HepG2 (cell line): ENCODE measurements around the gene ZNF77. TPM values are rescaled to one million over a fixed set of nuclear protein-coding genes. Genes with fewer than 3 reads are reported as not detected.

Source experiments
- ATAC-seq: fragments of 200-7000 bp; cut with Tn5 transposase; 3 replicates; pipeline ENCODE4 v1.9.1; 2020; ENCODE audit warnings: mild to moderate bottlenecking, moderate library complexity
- BruUV-seq: library from RNA; stranded (reverse); fragments of 400-500 nt; replicated peaks from 2 replicates; lab custom pipeline; 2021; lab: Mats Ljungman, UMichigan
- CTCF ChIA-PET: fragments of 300-600 bp; formaldehyde crosslinking; extraction: SDS; loops from one replicate; lab custom pipeline; 2021; ENCODE audit warnings: low total read pairs, inconsistent platforms, low intra/inter-chr PET ratio; lab: Yijun Ruan, JAX
- POLR2A ChIA-PET: fragments of 350-600 bp; sonication (Branson Sonifier 250); formaldehyde crosslinking; loops from one replicate; lab custom pipeline; 2020; ENCODE audit warnings: antibody characterized with exemption, inconsistent platforms; lab: Yijun Ruan, JAX
- DNase-seq: peaks from one replicate; pipeline ENCODE4 v3.0.0-alpha.2; 2015; ENCODE audit warnings: low spot score
- FAIRE-seq: peaks from 3 replicates; lab custom pipeline; 2011; peaks lifted over from hg19 to GRCh38; lab: Jason Lieb, UNC
- H2AFZ ChIP-seq: one replicate; pipeline ENCODE4 v1.6.1; 2011; ENCODE audit warnings: low read length, inconsistent platforms
- H3K27ac ChIP-seq: fragments of 300-600 bp; 3 replicates; pipeline ENCODE4 v1.8.0; 2011; ENCODE audit warnings: mixed run types, mild to moderate bottlenecking, mixed read lengths, low read length, inconsistent platforms; ENCODE audit not compliant: insufficient read depth; ENCODE audit errors: extremely low read length
- H3K27me3 ChIP-seq, 2 experiments: fragments of 200-600 bp in 1 of 2; 2 replicates in 1 of 2; 3 replicates in 1 of 2; pipeline versions ENCODE4 v1.6.0 to v1.8.0; 2011; ENCODE audit warnings: low read length in 2 of 2, mild to moderate bottlenecking in 2 of 2, moderate library complexity in 2 of 2, inconsistent platforms in 1 of 2; ENCODE audit not compliant: insufficient read depth in 2 of 2, control insufficient read depth in 1 of 2
- H3K36me3 ChIP-seq, 2 experiments: fragments of 200-600 bp in 1 of 2; replicated peaks in 1 of 2; 2 replicates in 1 of 2; 3 replicates in 1 of 2; pipeline versions ENCODE4 v1.5.1 to v1.8.0; 2011; ENCODE audit warnings: low read length in 2 of 2, inconsistent platforms in 1 of 2; ENCODE audit not compliant: insufficient read depth in 2 of 2, control insufficient read depth in 1 of 2
- H3K4me1 ChIP-seq: 2 replicates; pipeline ENCODE4 v1.5.1; 2012; ENCODE audit warnings: low read length, inconsistent platforms; ENCODE audit not compliant: insufficient read depth
- H3K4me2 ChIP-seq: 2 replicates; pipeline ENCODE4 v1.6.0; 2011; ENCODE audit warnings: low read depth, low read length, inconsistent platforms
- H3K4me3 ChIP-seq, 3 experiments: fragments of 200-600 bp in 1 of 3; sonication (generic), shearing (Covaris generic) in 1 of 3; replicated peaks in 1 of 3; 2 replicates each; pipeline ENCODE4 v1.5.1; 2011 to 2016; ENCODE audit warnings: low read length in 3 of 3, inconsistent platforms in 2 of 3, low read depth in 2 of 3, mild to moderate bottlenecking in 2 of 3, control low read depth in 1 of 3, mixed read lengths in 1 of 3; ENCODE audit not compliant: insufficient read depth in 1 of 3
- H3K79me2 ChIP-seq: one replicate; pipeline ENCODE4 v1.6.1; 2011; ENCODE audit warnings: low read length, inconsistent platforms; ENCODE audit not compliant: insufficient read depth
- H3K9ac ChIP-seq: 2 replicates; pipeline ENCODE4 v1.6.0; 2011; ENCODE audit warnings: mild to moderate bottlenecking, low read depth, low read length, inconsistent platforms; ENCODE audit not compliant: insufficient read depth
- H3K9me3 ChIP-seq: 2 replicates; pipeline ENCODE4 v1.5.1; 2012; ENCODE audit warnings: mild to moderate bottlenecking, low read length
- H4K20me1 ChIP-seq: 2 replicates; pipeline ENCODE4 v1.6.0; 2011; ENCODE audit warnings: inconsistent platforms, mild to moderate bottlenecking, low read length, moderate library complexity; ENCODE audit not compliant: insufficient read depth
- BRF2 ChIP-seq: sonication (generic); formaldehyde crosslinking; IDR thresholded peaks from 2 replicates; pipeline ENCODE4 v1.8.1; 2022; ENCODE audit warnings: mild to moderate bottlenecking, missing genetic modification reagents
- ETV6 ChIP-seq: sonication (generic); formaldehyde crosslinking; conservative IDR thresholded peaks from 2 replicates; pipeline ENCODE4 v1.4.0; 2020; ENCODE audit warnings: missing genetic modification reagents
- EZH2 ChIP-seq: conservative IDR thresholded peaks from 2 replicates; pipeline ENCODE4 v1.6.1; 2012; ENCODE audit warnings: mild to moderate bottlenecking, low read depth, low read length, moderate library complexity
- KLF15 ChIP-seq: sonication (generic); formaldehyde crosslinking; IDR thresholded peaks from 2 replicates; pipeline ENCODE4 v1.8.1; 2023; ENCODE audit warnings: borderline replicate concordance, mild to moderate bottlenecking, inconsistent platforms, missing genetic modification reagents, mixed read lengths
- MIER3 ChIP-seq: IDR thresholded peaks from 2 replicates; pipeline ENCODE4 v1.6.1; 2016; ENCODE audit warnings: missing compliant biosample characterization, borderline replicate concordance
- NR1H2 ChIP-seq: sonication (generic); formaldehyde crosslinking; IDR thresholded peaks from 2 replicates; pipeline ENCODE4 v1.8.1; 2022; ENCODE audit warnings: low read depth, missing genetic modification reagents, borderline replicate concordance
- PHB2 ChIP-seq: fragments of 450-650 bp; IDR thresholded peaks from 2 replicates; pipeline ENCODE4 v1.6.1; 2018; ENCODE audit not compliant: partially characterized antibody
- SP1 ChIP-seq, 2 experiments: fragments of 450-650 bp in 1 of 2; sonication (generic) in 1 of 2; formaldehyde crosslinking in 1 of 2; IDR thresholded peaks; 2 replicates each; pipeline versions ENCODE4 v1.4.0 to v1.6.1; 2016 to 2020; ENCODE audit warnings: missing genetic modification reagents in 1 of 2
- SP4 ChIP-seq: sonication (generic); formaldehyde crosslinking; IDR thresholded peaks from 2 replicates; pipeline ENCODE4 v1.8.1; 2023; ENCODE audit warnings: mild to moderate bottlenecking, missing genetic modification reagents
- TFDP2 ChIP-seq: sonication (generic); formaldehyde crosslinking; IDR thresholded peaks from 2 replicates; pipeline ENCODE4 v1.4.0; 2020; ENCODE audit warnings: missing genetic modification reagents
- ZBTB1 ChIP-seq: sonication (generic); formaldehyde crosslinking; IDR thresholded peaks from 2 replicates; pipeline ENCODE4 v1.4.0; 2020; ENCODE audit warnings: missing genetic modification reagents, borderline replicate concordance
- ZBTB26 ChIP-seq: IDR thresholded peaks from 2 replicates; pipeline ENCODE4 v1.6.1; 2016; ENCODE audit warnings: missing compliant biosample characterization, missing genetic modification reagents, borderline replicate concordance
- ZBTB42 ChIP-seq: sonication (generic); formaldehyde crosslinking; IDR thresholded peaks from 2 replicates; pipeline ENCODE4 v1.5.0; 2020; ENCODE audit warnings: mild to moderate bottlenecking, missing genetic modification reagents
- ZFY ChIP-seq: sonication (generic); formaldehyde crosslinking; IDR thresholded peaks from 2 replicates; pipeline ENCODE4 v1.4.0; 2020; ENCODE audit warnings: missing genetic modification reagents
- ZNF337 ChIP-seq: sonication (generic); formaldehyde crosslinking; IDR thresholded peaks from 2 replicates; pipeline ENCODE4 v1.5.1; 2020; ENCODE audit warnings: missing genetic modification reagents, low read depth, mild to moderate bottlenecking, borderline replicate concordance
- ZNF556 ChIP-seq: sonication (generic); formaldehyde crosslinking; IDR thresholded peaks from 2 replicates; pipeline ENCODE4 v1.4.0; 2020; ENCODE audit warnings: mild to moderate bottlenecking, missing genetic modification reagents, borderline replicate concordance
- ZNF572 ChIP-seq: sonication (generic); formaldehyde crosslinking; IDR thresholded peaks from 2 replicates; pipeline ENCODE4 v1.5.1; 2020; ENCODE audit warnings: mild to moderate bottlenecking, missing genetic modification reagents
- WGBS: methylation state at CpG from one replicate; pipeline ENCODE4 v1.1.6; 2017; ENCODE audit warnings: low lambda C conversion rate; 5-methylcytosine and 5-hydroxymethylcytosine counted together
- in situ Hi-C: cut with HindIII; loops from 2 replicates; pipeline ENCODE4 v1.10.0; 2017; ENCODE audit warnings: low pct_unique_long_range_greater_than_20kb; ENCODE audit not compliant: extremely low pct_ligation_motif_present
- intact Hi-C: fragments of 100-400 bp; cut with micrococcal nuclease; formaldehyde crosslinking; loops from one replicate; pipeline ENCODE4 v1.10.0; 2022; ENCODE audit not compliant: unreplicated experiment
- polyA plus RNA-seq, 8 experiments: library from polyadenylated mRNA; depleted of rRNA in 3 of 8; stranded (reverse) in 7 of 8; unstranded in 1 of 8; fragments of >200 nt; fragmentation: Illumina TruSeq in 4 of 8; extraction: Trizol in 4 of 8; gene quantifications; 2 replicates each; pipeline versions ENCODE4 v1.2.1 to v1.2.3, GENCODE V29; 2011 to 2016; ENCODE audit warnings: low read depth in 4 of 8, missing spikeins in 1 of 8, mixed read lengths in 1 of 8; ENCODE audit not compliant: insufficient read depth in 1 of 8
- total RNA-seq, 5 experiments: library from RNA; depleted of rRNA; stranded (reverse); fragments of >200 nt; fragmentation: Illumina TruSeq; extraction: Trizol; gene quantifications; 2 replicates each; pipeline ENCODE4 v1.2.3, GENCODE V29; 2016; ENCODE audit warnings: low read depth in 1 of 5

Gene ZNF77
- total and polyA plus RNA-seq, 2 of the 13 experiments (the other 11 are each of a cell fraction or from before 2014, with no cell fraction given): 7.1 to 11.5 TPM

- peak overlapping the region in 1 of 3 experiments; percentile 16; a peak in 1 of 6 replicates for H3K4me3 ChIP-seq
- H3K9me3 ChIP-seq: no peaks in the 10 kb centered on the region
- ATAC-seq: no peak
- peaks cover 72% of the 10 kb centered on the region for H3K4me1 ChIP-seq
- H3K27me3 ChIP-seq: peaks cover 0 to 21% of the 10 kb centered on the region in 2 experiments; a peak in 4 of 5 replicates
- FAIRE-seq: no peak
- BruUV-seq: no TSS peak
- H3K9ac ChIP-seq: no peak overlapping the region
- POLR2A ChIA-PET: interaction anchor here (0.9 kb wide), 1 partner anchor 25 kb away, joined by 3 read pairs; no protein-coding TSS in a partner anchor
- H2AFZ ChIP-seq: no peak overlapping the region
- peak overlapping the region; percentile 39 for H3K4me2 ChIP-seq
- no peak overlapping the region for H3K27ac ChIP-seq
- no peaks in the 10 kb centered on the region for H4K20me1 ChIP-seq
- 11% methylated on average over 12 of the region's 14 CpGs for WGBS
- CTCF ChIA-PET: no interaction called here
- in situ Hi-C loops (no loop called here), intact Hi-C loops (loop anchor here (5.0 kb wide), 1 partner anchor 118 kb away; the partner anchor contains the start of gene GNA11)
- TF ChIP-seq ZNF337 (CRISPR knock-in tag) (no peak), BRF2 (CRISPR knock-in tag) (no peak), ZBTB42 (CRISPR knock-in tag) (no peak), EZH2 (no peak), PHB2 (no peak), ZFY (CRISPR knock-in tag) (no peak), TFDP2 (no peak), MIER3 (no peak), ZNF556 (CRISPR knock-in tag) (no peak), NR1H2 (CRISPR knock-in tag) (no peak), SP1 (IDR thresholded peaks at IDR 0.05) (no peak), SP1 (CRISPR knock-in tag; IDR thresholded peaks at IDR 0.05) (no peak), ZNF572 (CRISPR knock-in tag) (no peak), SP4 (CRISPR knock-in tag) (no peak), ZBTB26 (CRISPR knock-in tag) (no peak), ETV6 (CRISPR knock-in tag) (no peak), KLF15 (CRISPR knock-in tag) (no peak), ZBTB1 (CRISPR knock-in tag) (no peak)
- TF ChIP-seq, all 625 proteins: peak for 0
- DNase-seq: no peak
- no peaks in the 10 kb centered on the region for H3K79me2 ChIP-seq
- no peaks in the 10 kb centered on the region for H3K36me3 ChIP-seq
These were observed 29.7 kb upstream of the ZNF77 start for GRCh38 chr19:2974342-2975041.
